K562 (cell line): ENCODE results near the gene CEP192. TPM values are rescaled to one million over a fixed set of nuclear protein-coding genes. Genes with fewer than 3 reads are reported as not detected.

Source experiments
- ARHGAP35 ChIP-seq: fragments of 450-650 bp; IDR thresholded peaks from 2 replicates; pipeline ENCODE4 v1.6.1; 2018; ENCODE audit not compliant: partially characterized antibody
- BRCA1 ChIP-seq, 2 experiments: fragments of 450-650 bp in 1 of 2; sonication (generic) in 1 of 2; formaldehyde crosslinking in 1 of 2; IDR thresholded peaks; 2 replicates each; pipeline versions ENCODE4 v1.5.0 to v1.6.1; 2017 to 2020; ENCODE audit warnings: mild to moderate bottlenecking in 1 of 2, missing genetic modification reagents in 1 of 2
- HDAC1 ChIP-seq, 2 experiments: fragments of 450-650 bp; IDR thresholded peaks; 2 replicates each; pipeline ENCODE4 v1.6.1; 2016 to 2017; ENCODE audit warnings: inconsistent platforms in 1 of 2, mild to moderate bottlenecking in 1 of 2, moderate library complexity in 1 of 2
- HSF4 ChIP-seq: fragments of 250-450 bp; sonication (Bioruptor Pico); IDR thresholded peaks from 2 replicates; pipeline ENCODE4 v2.1.2; 2022; ENCODE audit warnings: mild to moderate bottlenecking, moderate library complexity, borderline replicate concordance
- KLF1 ChIP-seq: fragments of 450-650 bp; IDR thresholded peaks from 2 replicates; pipeline ENCODE4 v1.6.1; 2016; ENCODE audit warnings: missing genetic modification characterization, missing compliant biosample characterization
- SRSF9 ChIP-seq: fragments of 200-400 bp; formaldehyde crosslinking; IDR thresholded peaks from 2 replicates; pipeline ENCODE4 v1.6.1; 2017; ENCODE audit warnings: low read depth, low read length, borderline replicate concordance
- ZC3H8 ChIP-seq: fragments of 450-650 bp; IDR thresholded peaks from 2 replicates; pipeline ENCODE4 v1.6.1; 2017
- ZFX ChIP-seq: sonication (generic); formaldehyde crosslinking; IDR thresholded peaks from 2 replicates; pipeline ENCODE4 v1.8.0; 2022; ENCODE audit warnings: mild to moderate bottlenecking, missing genetic modification reagents, moderate library complexity
- ZNF12 ChIP-seq: sonication (generic); formaldehyde crosslinking; IDR thresholded peaks from 2 replicates; pipeline ENCODE4 v1.4.0; 2020; ENCODE audit warnings: mild to moderate bottlenecking, missing genetic modification reagents
- ZNF174 ChIP-seq: fragments of 250-450 bp; sonication (Bioruptor Pico); IDR thresholded peaks from 2 replicates; pipeline ENCODE4 v1.4.0; 2020; ENCODE audit warnings: mild to moderate bottlenecking
- ZNF436 ChIP-seq: fragments of 250-450, 450-650 bp; sonication (Bioruptor Pico); formaldehyde crosslinking; IDR thresholded peaks from 2 replicates; pipeline ENCODE4 v1.7.0; 2020; ENCODE audit warnings: mild to moderate bottlenecking
- polyA plus RNA-seq, 8 experiments: library from polyadenylated mRNA; depleted of rRNA in 4 of 8; stranded (reverse) in 5 of 8; unstranded in 3 of 8; fragments of >200 nt; fragmentation: Nextera tagmentation in 2 of 8; fragmentation: Illumina TruSeq in 1 of 8; extraction: Ambion mirVana in 2 of 8; extraction: Trizol in 1 of 8; gene quantifications; 2 replicates each; pipeline versions ENCODE4 v1.2.1 to v1.2.3, GENCODE V29; 2011 to 2014; ENCODE audit warnings: inconsistent platforms in 1 of 8, missing spikeins in 1 of 8
- total RNA-seq, 7 experiments: library from RNA; depleted of rRNA in 6 of 7; stranded (reverse); fragments of >200 nt in 6 of 7; fragmentation: Illumina TruSeq in 2 of 7; extraction: Trizol in 2 of 7; gene quantifications; 2 replicates each; pipeline versions ENCODE4 v1.2.1 to v1.2.3, GENCODE V29; 2011 to 2021; ENCODE audit warnings: low replicate concordance in 1 of 7
- TF ChIP-seq, protein P1 (sequence below): fragments of 200-800 bp; sonication (Bioruptor generic); IDR thresholded peaks from 2 replicates; pipeline ENCODE4 v1.6.1; 2017; ENCODE audit warnings: missing genetic modification characterization, missing compliant biosample characterization
- TF ChIP-seq, protein P2 (sequence below): fragments of 450-650 bp; IDR thresholded peaks from 2 replicates; pipeline ENCODE4 v1.6.1; 2016; ENCODE audit warnings: borderline replicate concordance
- TF ChIP-seq, protein P3 (sequence below), 2 experiments: fragments of 450-650 bp in 1 of 2; sonication (generic) in 1 of 2; formaldehyde crosslinking in 1 of 2; IDR thresholded peaks; 2 replicates each; pipeline versions ENCODE4 v1.7.1 to v1.9.0; 2016 to 2022; ENCODE audit warnings: inconsistent platforms in 1 of 2, mild to moderate bottlenecking in 1 of 2, missing genetic modification reagents in 1 of 2
- TF ChIP-seq, protein P4 (sequence below): fragments of 250-450 bp; sonication (Bioruptor Pico); IDR thresholded peaks from 2 replicates; pipeline ENCODE4 v1.5.0; 2021

The CEP192 gene
- total and polyA plus RNA-seq, 9 of the 15 experiments (the other 6 are each of a cell fraction or from before 2014, with no cell fraction given), result 14.4 to 54.4 (median 35.8) TPM

DNA sequence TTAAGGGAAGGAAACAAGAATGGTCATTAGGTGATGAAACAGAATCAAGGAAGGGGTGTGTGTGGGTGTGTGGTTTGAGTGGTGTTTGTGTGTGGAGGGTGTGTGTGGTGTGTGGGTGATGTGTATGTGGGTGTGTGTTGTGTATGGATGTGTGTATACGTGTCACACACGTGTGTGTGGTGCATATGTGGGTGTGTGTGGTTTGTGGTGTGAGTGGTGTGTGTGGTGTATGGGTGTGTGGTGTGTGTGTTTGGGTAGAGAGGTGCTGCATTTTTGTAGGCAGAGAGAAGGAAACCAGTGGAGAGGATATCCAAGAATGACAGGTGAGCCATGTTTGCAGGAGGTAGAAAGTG, 1.1 kb upstream of the CEP192 start (continued):
- TF ChIP-seq, protein P1, sequence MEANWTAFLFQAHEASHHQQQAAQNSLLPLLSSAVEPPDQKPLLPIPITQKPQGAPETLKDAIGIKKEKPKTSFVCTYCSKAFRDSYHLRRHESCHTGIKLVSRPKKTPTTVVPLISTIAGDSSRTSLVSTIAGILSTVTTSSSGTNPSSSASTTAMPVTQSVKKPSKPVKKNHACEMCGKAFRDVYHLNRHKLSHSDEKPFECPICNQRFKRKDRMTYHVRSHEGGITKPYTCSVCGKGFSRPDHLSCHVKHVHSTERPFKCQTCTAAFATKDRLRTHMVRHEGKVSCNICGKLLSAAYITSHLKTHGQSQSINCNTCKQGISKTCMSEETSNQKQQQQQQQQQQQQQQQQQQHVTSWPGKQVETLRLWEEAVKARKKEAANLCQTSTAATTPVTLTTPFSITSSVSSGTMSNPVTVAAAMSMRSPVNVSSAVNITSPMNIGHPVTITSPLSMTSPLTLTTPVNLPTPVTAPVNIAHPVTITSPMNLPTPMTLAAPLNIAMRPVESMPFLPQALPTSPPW, result no peak
- peak; percentile 93; the same call in 1 of the 2 replicates for TF ChIP-seq ZC3H8
- TF ChIP-seq ZNF12 (CRISPR knock-in tag), result no peak
- no peak for TF ChIP-seq HSF4 (CRISPR knock-in tag)
- TF ChIP-seq ZNF436 (CRISPR knock-in tag), result no peak
- TF ChIP-seq, protein P2, sequence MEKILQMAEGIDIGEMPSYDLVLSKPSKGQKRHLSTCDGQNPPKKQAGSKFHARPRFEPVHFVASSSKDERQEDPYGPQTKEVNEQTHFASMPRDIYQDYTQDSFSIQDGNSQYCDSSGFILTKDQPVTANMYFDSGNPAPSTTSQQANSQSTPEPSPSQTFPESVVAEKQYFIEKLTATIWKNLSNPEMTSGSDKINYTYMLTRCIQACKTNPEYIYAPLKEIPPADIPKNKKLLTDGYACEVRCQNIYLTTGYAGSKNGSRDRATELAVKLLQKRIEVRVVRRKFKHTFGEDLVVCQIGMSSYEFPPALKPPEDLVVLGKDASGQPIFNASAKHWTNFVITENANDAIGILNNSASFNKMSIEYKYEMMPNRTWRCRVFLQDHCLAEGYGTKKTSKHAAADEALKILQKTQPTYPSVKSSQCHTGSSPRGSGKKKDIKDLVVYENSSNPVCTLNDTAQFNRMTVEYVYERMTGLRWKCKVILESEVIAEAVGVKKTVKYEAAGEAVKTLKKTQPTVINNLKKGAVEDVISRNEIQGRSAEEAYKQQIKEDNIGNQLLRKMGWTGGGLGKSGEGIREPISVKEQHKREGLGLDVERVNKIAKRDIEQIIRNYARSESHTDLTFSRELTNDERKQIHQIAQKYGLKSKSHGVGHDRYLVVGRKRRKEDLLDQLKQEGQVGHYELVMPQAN, result peak; percentile 80
- TF ChIP-seq, protein P3, sequence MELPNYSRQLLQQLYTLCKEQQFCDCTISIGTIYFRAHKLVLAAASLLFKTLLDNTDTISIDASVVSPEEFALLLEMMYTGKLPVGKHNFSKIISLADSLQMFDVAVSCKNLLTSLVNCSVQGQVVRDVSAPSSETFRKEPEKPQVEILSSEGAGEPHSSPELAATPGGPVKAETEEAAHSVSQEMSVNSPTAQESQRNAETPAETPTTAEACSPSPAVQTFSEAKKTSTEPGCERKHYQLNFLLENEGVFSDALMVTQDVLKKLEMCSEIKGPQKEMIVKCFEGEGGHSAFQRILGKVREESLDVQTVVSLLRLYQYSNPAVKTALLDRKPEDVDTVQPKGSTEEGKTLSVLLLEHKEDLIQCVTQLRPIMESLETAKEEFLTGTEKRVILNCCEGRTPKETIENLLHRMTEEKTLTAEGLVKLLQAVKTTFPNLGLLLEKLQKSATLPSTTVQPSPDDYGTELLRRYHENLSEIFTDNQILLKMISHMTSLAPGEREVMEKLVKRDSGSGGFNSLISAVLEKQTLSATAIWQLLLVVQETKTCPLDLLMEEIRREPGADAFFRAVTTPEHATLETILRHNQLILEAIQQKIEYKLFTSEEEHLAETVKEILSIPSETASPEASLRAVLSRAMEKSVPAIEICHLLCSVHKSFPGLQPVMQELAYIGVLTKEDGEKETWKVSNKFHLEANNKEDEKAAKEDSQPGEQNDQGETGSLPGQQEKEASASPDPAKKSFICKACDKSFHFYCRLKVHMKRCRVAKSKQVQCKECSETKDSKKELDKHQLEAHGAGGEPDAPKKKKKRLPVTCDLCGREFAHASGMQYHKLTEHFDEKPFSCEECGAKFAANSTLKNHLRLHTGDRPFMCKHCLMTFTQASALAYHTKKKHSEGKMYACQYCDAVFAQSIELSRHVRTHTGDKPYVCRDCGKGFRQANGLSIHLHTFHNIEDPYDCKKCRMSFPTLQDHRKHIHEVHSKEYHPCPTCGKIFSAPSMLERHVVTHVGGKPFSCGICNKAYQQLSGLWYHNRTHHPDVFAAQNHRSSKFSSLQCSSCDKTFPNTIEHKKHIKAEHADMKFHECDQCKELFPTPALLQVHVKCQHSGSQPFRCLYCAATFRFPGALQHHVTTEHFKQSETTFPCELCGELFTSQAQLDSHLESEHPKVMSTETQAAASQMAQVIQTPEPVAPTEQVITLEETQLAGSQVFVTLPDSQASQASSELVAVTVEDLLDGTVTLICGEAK (IDR thresholded peaks at IDR 0.05), result peak; percentile 61
- TF ChIP-seq, protein P3 (CRISPR knock-in tag; IDR thresholded peaks at IDR 0.05), result no peak
- no peak for TF ChIP-seq ZNF174 (CRISPR knock-in tag)
- peak in 1 of 2 experiments; percentile 92; a peak in 2 of 4 replicates for TF ChIP-seq HDAC1 (IDR thresholded peaks at IDR 0.05)
- TF ChIP-seq KLF1, result no peak
- no peak for TF ChIP-seq BRCA1 (IDR thresholded peaks at IDR 0.05)
- TF ChIP-seq BRCA1 (CRISPR knock-in tag; IDR thresholded peaks at IDR 0.05), result no peak
- no peak for TF ChIP-seq ZFX
- TF ChIP-seq, protein P4, sequence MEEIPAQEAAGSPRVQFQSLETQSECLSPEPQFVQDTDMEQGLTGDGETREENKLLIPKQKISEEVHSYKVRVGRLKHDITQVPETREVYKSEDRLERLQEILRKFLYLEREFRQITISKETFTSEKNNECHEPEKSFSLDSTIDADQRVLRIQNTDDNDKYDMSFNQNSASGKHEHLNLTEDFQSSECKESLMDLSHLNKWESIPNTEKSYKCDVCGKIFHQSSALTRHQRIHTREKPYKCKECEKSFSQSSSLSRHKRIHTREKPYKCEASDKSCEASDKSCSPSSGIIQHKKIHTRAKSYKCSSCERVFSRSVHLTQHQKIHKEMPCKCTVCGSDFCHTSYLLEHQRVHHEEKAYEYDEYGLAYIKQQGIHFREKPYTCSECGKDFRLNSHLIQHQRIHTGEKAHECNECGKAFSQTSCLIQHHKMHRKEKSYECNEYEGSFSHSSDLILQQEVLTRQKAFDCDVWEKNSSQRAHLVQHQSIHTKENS (CRISPR knock-in tag), result no peak
- peak; percentile 56 for TF ChIP-seq ARHGAP35
- TF ChIP-seq SRSF9, result no peak
